Heart left ventricle (tissue), 16 donors: ENCODE results near the gene CDK8. TPM values are rescaled to one million over a fixed set of nuclear protein-coding genes. Genes with fewer than 3 reads are reported as not detected.
A peak's percentile ranks its signal among the peaks of the same experiment; 100 is the strongest.

ENCODE experiments used
- ATAC-seq, 4 donors: fragments of 200-7000 bp; cut with Tn5 transposase; one replicate each; pipeline ENCODE4 v1.9.1; 2020 to 2022; ENCODE audit warnings: moderate library complexity in 4 of 4, mild to moderate bottlenecking in 3 of 4, moderate number of reproducible peaks in 1 of 4
- DNase-seq, 5 donors: peaks; one replicate each; pipeline ENCODE4 v3.0.0-alpha.2; 2020
- H3K27ac ChIP-seq, 12 donors: fragments of 200-600 bp; sonication (generic) in 4 of 12; one replicate each; pipeline versions ENCODE4 v1.5.0 to v1.8.0; 2016 to 2022; ENCODE audit warnings: mild to moderate bottlenecking in 2 of 12
- H3K27me3 ChIP-seq, 9 donors: fragments of 200-600 bp; sonication (generic) in 2 of 9; one replicate each; pipeline versions ENCODE4 v1.5.1 to v1.8.0; 2016 to 2022; ENCODE audit warnings: mild to moderate bottlenecking in 3 of 9
- H3K36me3 ChIP-seq, 9 donors: fragments of 200-600 bp; sonication (generic) in 2 of 9; one replicate each; pipeline versions ENCODE4 v1.5.0 to v1.8.0; 2018 to 2022; ENCODE audit warnings: mild to moderate bottlenecking in 2 of 9
- H3K4me1 ChIP-seq, 12 donors: fragments of 200-600 bp; sonication (generic) in 4 of 12; one replicate each; pipeline versions ENCODE4 v1.5.0 to v1.8.0; 2016 to 2022; ENCODE audit warnings: mild to moderate bottlenecking in 3 of 12
- H3K4me3 ChIP-seq, 12 donors: fragments of 200-600 bp; sonication (generic) in 4 of 12; one replicate each; pipeline versions ENCODE4 v1.5.0 to v1.8.0; 2017 to 2022; ENCODE audit warnings: mild to moderate bottlenecking in 9 of 12, moderate library complexity in 4 of 12
- H3K9me3 ChIP-seq, 12 donors: fragments of 200-600 bp; sonication (generic) in 4 of 12; one replicate each; pipeline versions ENCODE4 v1.5.0 to v1.8.0; 2016 to 2022; ENCODE audit warnings: mild to moderate bottlenecking in 1 of 12
- POLR2A ChIP-seq, 2 donors: fragments of 450-650 bp; IDR thresholded peaks; one replicate each; pipeline ENCODE4 v1.6.1; 2017; ENCODE audit warnings: antibody characterized with exemption in 2 of 2, mild to moderate bottlenecking in 2 of 2, moderate library complexity in 2 of 2
- WGBS, 4 donors: extraction: QIAGEN DNeasy Blood & Tissue Kit in 2 of 4; methylation state at CpG; one replicate each; pipeline versions ENCODE4 v1.1.5 to v1.1.7; 2013 to 2018; 5-methylcytosine and 5-hydroxymethylcytosine counted together
- intact Hi-C, 10 donors: fragments of 100-400 bp; cut with DNase I; formaldehyde crosslinking; loops; one replicate each; pipeline versions ENCODE4 v1.11.1 to v1.14.2; 2022
- polyA plus RNA-seq, 2 donors: library from polyadenylated mRNA; stranded (reverse); fragments of 200-250 nt; gene quantifications; one replicate each; pipeline ENCODE4 v1.2.3, GENCODE V29; 2013
- total RNA-seq, 9 donors: library from RNA; depleted of rRNA in 2 of 9; stranded (reverse); fragments of >200 nt in 2 of 9; fragmentation: NEBNext Ultra II Directional in 3 of 9; extraction: Animal tissue kit (Norgen Biotek cat#: 25700) in 3 of 9; gene quantifications; one replicate each; pipeline versions ENCODE4 v1.1.0 to v1.2.4, GENCODE V29; 2016 to 2023
- TF ChIP-seq, protein P1 (sequence below), 12 donors: fragments of 200-600 bp; sonication (generic) in 4 of 12; IDR thresholded peaks; one replicate each; pipeline versions ENCODE4 v1.5.0 to v1.8.0; 2018 to 2022; ENCODE audit warnings: antibody characterized with exemption in 12 of 12, mild to moderate bottlenecking in 5 of 12
- donor health status: ischemic (EF 13 %, LVEDD 7.1; RV severe dilation, severe dysfunction).
- donor health status: healthy with polysubstance abuse.
- donor health status: DM: no; HTN: yes; CAD: no.
- donor health status: DM: no; HTN: no; CAD: no.
- donor health status: ischemic (EF 25% LVEDD 6.9; RV normal size, moderate dysfunction).
- donor health status: ischemic (EF 25% LVEDD 5.7; RV mildly dilated, moderate dysfunction).
- donor health status: healthy.
- donor health status: DM: yes; HTN: yes; CAD: no.
- donor health status: ischemic (EF 35%, LVEDD 5.7; RV mildly dilated, moderate dysfunction).
- donor health status: nonischemic (EF 11% LVEDD 7.7; RV severe dilation, severe dysfunction).
- donor health status: DM: yes; HTN: yes; CAD: no.
- donor health status: PGD.
- donor health status: ischemic (EF 29% LVEDD 5.4; RV normal size, mild dysfunction).
- donor health status: nonischemic (EF 23%, LVEDD 6.1; RV moderate dilation, normal function).

Gene CDK8
- total and polyA plus RNA-seq, 11 donors = 5.3 to 12.4 (median 9.9) TPM

GRCh38 chr13:26213982-26214381 lies 39.9 kb upstream of the CDK8 start:
- H3K4me3 ChIP-seq = no peak overlapping the region
- peaks cover 0 to 99% (median 96%) of the 10 kb centered on the region in 9 donors for H3K36me3 ChIP-seq
- no peak for ATAC-seq
- no peak for DNase-seq
- no peak overlapping the region for H3K27ac ChIP-seq
- WGBS, 4 donors = 95 to 98% (median 96%) methylated on average over 6 of the region's 6 CpGs
- peaks cover 0 to 4% (median 0%) of the 10 kb centered on the region in 12 donors for H3K4me1 ChIP-seq
- H3K9me3 ChIP-seq = no peaks in the 10 kb centered on the region
- TF ChIP-seq, protein P1, sequence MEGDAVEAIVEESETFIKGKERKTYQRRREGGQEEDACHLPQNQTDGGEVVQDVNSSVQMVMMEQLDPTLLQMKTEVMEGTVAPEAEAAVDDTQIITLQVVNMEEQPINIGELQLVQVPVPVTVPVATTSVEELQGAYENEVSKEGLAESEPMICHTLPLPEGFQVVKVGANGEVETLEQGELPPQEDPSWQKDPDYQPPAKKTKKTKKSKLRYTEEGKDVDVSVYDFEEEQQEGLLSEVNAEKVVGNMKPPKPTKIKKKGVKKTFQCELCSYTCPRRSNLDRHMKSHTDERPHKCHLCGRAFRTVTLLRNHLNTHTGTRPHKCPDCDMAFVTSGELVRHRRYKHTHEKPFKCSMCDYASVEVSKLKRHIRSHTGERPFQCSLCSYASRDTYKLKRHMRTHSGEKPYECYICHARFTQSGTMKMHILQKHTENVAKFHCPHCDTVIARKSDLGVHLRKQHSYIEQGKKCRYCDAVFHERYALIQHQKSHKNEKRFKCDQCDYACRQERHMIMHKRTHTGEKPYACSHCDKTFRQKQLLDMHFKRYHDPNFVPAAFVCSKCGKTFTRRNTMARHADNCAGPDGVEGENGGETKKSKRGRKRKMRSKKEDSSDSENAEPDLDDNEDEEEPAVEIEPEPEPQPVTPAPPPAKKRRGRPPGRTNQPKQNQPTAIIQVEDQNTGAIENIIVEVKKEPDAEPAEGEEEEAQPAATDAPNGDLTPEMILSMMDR (IDR thresholded peaks at IDR 0.05) = no peak
- no peak for TF ChIP-seq POLR2A (IDR thresholded peaks at IDR 0.05)
- intact Hi-C loops = loop anchor here in 1 of 10 donors (10.0 kb wide), 1 partner anchor 171 kb away; no protein-coding TSS in a partner anchor
- H3K27me3 ChIP-seq = no peaks in the 10 kb centered on the region

DNA sequence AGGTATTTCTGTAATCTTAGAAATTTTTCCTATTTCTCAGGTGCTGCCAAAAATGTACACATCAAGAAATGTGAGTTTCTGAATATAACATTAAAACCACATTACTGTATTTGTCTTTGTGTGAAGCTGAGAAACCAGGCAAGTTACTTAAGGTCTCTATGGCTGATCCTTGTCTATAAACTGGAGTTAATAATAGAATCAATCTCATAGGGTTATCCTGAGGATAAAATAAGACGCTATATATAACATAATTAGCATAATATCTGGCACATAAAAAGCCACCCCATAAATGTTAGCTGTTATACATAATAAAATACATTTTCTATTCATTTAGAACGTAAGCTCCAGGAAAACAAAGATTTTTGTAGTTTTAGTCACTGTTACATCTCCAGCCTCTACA lies 37.9 kb upstream of the CDK8 start:
- DNase-seq = no peak
- Histone ChIP-seq H3K4me3 (no peak overlapping the region), H3K27me3 (no peaks in the 10 kb centered on the region), H3K27ac (no peak overlapping the region), H3K9me3 (no peaks in the 10 kb centered on the region), H3K4me1 (peaks cover 4 to 21% (median 16%) of the 10 kb centered on the region in 12 donors), H3K36me3 (peaks cover 0 to 95% (median 87%) of the 10 kb centered on the region in 9 donors)
- no peak for ATAC-seq
- TF ChIP-seq, protein P1 (IDR thresholded peaks at IDR 0.05) = no peak
- TF ChIP-seq POLR2A (IDR thresholded peaks at IDR 0.05) = no peak
- intact Hi-C loops = loop anchor here in 1 of 10 donors (10.0 kb wide), 1 partner anchor 169 kb away; no protein-coding TSS in a partner anchor
- WGBS, 4 donors = 69 to 77% (median 75%) methylated on average over 2 of the region's 2 CpGs

DNA sequence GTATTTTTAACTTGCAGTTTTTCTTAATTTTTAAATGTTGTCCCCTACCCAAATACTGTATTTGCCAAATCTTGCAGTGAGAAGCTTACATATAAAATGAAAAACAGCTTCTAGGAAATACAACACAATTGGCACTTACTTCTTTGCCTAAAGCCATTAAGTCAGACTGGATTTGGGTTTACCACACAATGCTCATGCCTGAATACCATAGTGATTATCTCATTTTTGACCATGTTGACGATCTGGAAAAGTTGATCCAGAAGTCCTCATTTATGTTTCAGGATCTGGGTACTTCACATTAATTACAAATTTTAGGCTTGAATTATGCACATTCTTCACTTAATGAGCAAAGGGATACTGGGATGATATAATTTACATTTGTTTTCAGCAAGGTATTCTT lies 34.2 kb upstream of the CDK8 start:
- DNase-seq (no peak), ATAC-seq (no peak)
- Histone ChIP-seq H3K4me1 (peaks cover 4 to 33% (median 21%) of the 10 kb centered on the region in 12 donors), H3K4me3 (no peak overlapping the region), H3K27ac (no peak overlapping the region), H3K27me3 (no peaks in the 10 kb centered on the region), H3K36me3 (peaks cover 0 to 58% (median 53%) of the 10 kb centered on the region in 9 donors), H3K9me3 (no peaks in the 10 kb centered on the region)
- intact Hi-C loops = loop anchor here in 3 of 10 donors (5.0 to 10.0 kb wide), 3 partner anchors 32 to 165 kb away; no protein-coding TSS in a partner anchor
- TF ChIP-seq, protein P1 (IDR thresholded peaks at IDR 0.05) = no peak
- no peak for TF ChIP-seq POLR2A (IDR thresholded peaks at IDR 0.05)
- WGBS, 4 donors = 60 to 73% (median 69%) methylated on average over 1 of the region's 1 CpG

DNA sequence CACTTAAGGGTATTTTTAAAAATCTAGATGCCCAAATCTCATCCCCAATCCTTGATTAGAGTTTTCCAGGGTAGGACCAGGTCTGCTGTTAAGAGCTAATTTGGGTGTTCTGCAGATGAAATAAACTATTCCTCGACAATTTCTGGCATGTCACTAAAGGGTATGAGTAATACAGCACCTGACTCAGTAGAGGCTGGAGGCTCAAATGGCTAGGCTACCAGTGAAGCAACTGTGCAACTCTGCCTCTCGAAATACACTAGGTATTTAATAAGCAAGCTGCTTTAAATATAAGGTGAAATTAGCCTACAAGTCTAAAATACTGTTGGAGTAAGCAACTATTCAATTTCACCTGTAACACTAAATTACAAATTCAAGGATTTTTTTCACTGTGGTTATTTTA lies 33.4 kb upstream of the CDK8 start:
- no peak overlapping the region for H3K27ac ChIP-seq
- H3K4me1 ChIP-seq = peaks cover 4 to 33% (median 21%) of the 10 kb centered on the region in 12 donors
- H3K27me3 ChIP-seq = no peaks in the 10 kb centered on the region
- H3K4me3 ChIP-seq = peak overlapping the region in 9 of 12 donors; percentile 70 to 99 (median 90)
- H3K36me3 ChIP-seq = peaks cover 0 to 49% (median 45%) of the 10 kb centered on the region in 9 donors
- intact Hi-C loops = loop anchor here in 2 of 10 donors (5.0 kb wide), 2 partner anchors 33 to 37 kb away; no protein-coding TSS in a partner anchor
- WGBS, 4 donors = 84 to 88% (median 85%) methylated on average over 2 of the region's 2 CpGs
- TF ChIP-seq POLR2A (IDR thresholded peaks at IDR 0.05) = no peak
- TF ChIP-seq, protein P1 (IDR thresholded peaks at IDR 0.05) = no peak
- ATAC-seq (no peak), DNase-seq (no peak)
- H3K9me3 ChIP-seq = no peaks in the 10 kb centered on the region
